ENCODE data around the gene FOSB. TPM values are rescaled to one million over a fixed set of nuclear protein-coding genes. Genes with fewer than 3 reads are reported as not detected.

FOSB gene
- total RNA-seq = 100 to 1,000 TPM; 306 to 713 (median 395) TPM

GRCh38 chr19:45467456-45468158 is at the start of gene FOSB:
FOSB (plus strand) TSS chr19:45467996; CDS start chr19:45468587, 591 bp downstream.
- ATAC-seq (ENCODE audit: low FRiP score) (peak; percentile 41), DNase-seq (ENCODE audit: low spot score) (peak; percentile 98)
- no peak for TF ChIP-seq CTCF (IDR thresholded peaks at IDR 0.05)

- no peak for DNase-seq (ENCODE audit: low spot score)
- no peak for ATAC-seq (ENCODE audit: low FRiP score)
- no peak for TF ChIP-seq CTCF (IDR thresholded peaks at IDR 0.05)
Observed at GRCh38 chr19:45418802-45419201, 49.0 kb upstream of the FOSB start.

GRCh38 chr19:45419396-45419795 is 48.4 kb upstream of the FOSB start:
- no peak for TF ChIP-seq CTCF (IDR thresholded peaks at IDR 0.05)
- ATAC-seq (ENCODE audit: low FRiP score) (no peak), DNase-seq (ENCODE audit: low spot score) (no peak)

- no peak for TF ChIP-seq CTCF (IDR thresholded peaks at IDR 0.05)
- no peak for ATAC-seq (ENCODE audit: low FRiP score)
- DNase-seq (ENCODE audit: low spot score) = no peak
Observed at GRCh38 chr19:45419895-45420294, 47.9 kb upstream of the FOSB start.

- DNase-seq (ENCODE audit: low spot score) (no peak), ATAC-seq (ENCODE audit: low FRiP score) (no peak)
Observed at GRCh38 chr19:45420356-45420755, 47.4 kb upstream of the FOSB start.

GRCh38 chr19:45420871-45421270 is 46.9 kb upstream of the FOSB start:
- TF ChIP-seq CTCF (IDR thresholded peaks at IDR 0.05) = no peak
- ATAC-seq (ENCODE audit: low FRiP score) (no peak), DNase-seq (ENCODE audit: low spot score) (no peak)

More at GRCh38 chr19:45420356-45420755, 47.4 kb upstream of the FOSB start:
- TF ChIP-seq CTCF (IDR thresholded peaks at IDR 0.05) = no peak

- no peak for ATAC-seq (ENCODE audit: low FRiP score)
- TF ChIP-seq CTCF (IDR thresholded peaks at IDR 0.05) = no peak
- no peak for DNase-seq (ENCODE audit: low spot score)
Observed at GRCh38 chr19:45421947-45422498, 45.8 kb upstream of the FOSB start.

Measured in omental fat pad (tissue), 4 donors.